Breast epithelium (tissue), 3 donors: ENCODE data around the gene IGSF21.

ENCODE experiments used
- CTCF ChIP-seq, 3 donors: fragments of 450-650 bp; IDR thresholded peaks; one replicate each; pipeline ENCODE4 v1.5.1; 2016 to 2017; ENCODE audit warnings: antibody characterized with exemption in 3 of 3, mild to moderate bottlenecking in 3 of 3, moderate library complexity in 3 of 3
- POLR2A ChIP-seq: fragments of 450-650 bp; IDR thresholded peaks from one replicate; pipeline ENCODE4 v1.6.1; 2016; ENCODE audit warnings: antibody characterized with exemption, mild to moderate bottlenecking, moderate library complexity

GRCh38 chr1:18178111-18178510 is 70.5 kb downstream of the IGSF21 start:
- TF ChIP-seq CTCF (IDR thresholded peaks at IDR 0.05) (no peak), POLR2A (no peak)
